ENCODE data around the gene FAM114A1.

- no peak for TF ChIP-seq POLR2A (IDR thresholded peaks at IDR 0.05; ENCODE audit: extremely low read depth, insufficient read length)
- TF ChIP-seq, protein P1, sequence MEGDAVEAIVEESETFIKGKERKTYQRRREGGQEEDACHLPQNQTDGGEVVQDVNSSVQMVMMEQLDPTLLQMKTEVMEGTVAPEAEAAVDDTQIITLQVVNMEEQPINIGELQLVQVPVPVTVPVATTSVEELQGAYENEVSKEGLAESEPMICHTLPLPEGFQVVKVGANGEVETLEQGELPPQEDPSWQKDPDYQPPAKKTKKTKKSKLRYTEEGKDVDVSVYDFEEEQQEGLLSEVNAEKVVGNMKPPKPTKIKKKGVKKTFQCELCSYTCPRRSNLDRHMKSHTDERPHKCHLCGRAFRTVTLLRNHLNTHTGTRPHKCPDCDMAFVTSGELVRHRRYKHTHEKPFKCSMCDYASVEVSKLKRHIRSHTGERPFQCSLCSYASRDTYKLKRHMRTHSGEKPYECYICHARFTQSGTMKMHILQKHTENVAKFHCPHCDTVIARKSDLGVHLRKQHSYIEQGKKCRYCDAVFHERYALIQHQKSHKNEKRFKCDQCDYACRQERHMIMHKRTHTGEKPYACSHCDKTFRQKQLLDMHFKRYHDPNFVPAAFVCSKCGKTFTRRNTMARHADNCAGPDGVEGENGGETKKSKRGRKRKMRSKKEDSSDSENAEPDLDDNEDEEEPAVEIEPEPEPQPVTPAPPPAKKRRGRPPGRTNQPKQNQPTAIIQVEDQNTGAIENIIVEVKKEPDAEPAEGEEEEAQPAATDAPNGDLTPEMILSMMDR (IDR thresholded peaks at IDR 0.05; ENCODE audit: low read depth, low read length): no peak
Observed at GRCh38 chr4:38983291-38983690, 115.7 kb downstream of the FAM114A1 start.
